Suppressor macrophage (primary cell): ENCODE measurements around the gene COTL1.
A peak's percentile ranks its signal among the peaks of the same experiment; 100 is the strongest.
"Not testable (repeated sequence)": the region's sequence is repeated elsewhere in the genome, so short reads cannot be mapped to it uniquely, and the experiment has no call there.

Source experiments
- DNase-seq, 4 experiments: peaks; one replicate each; pipeline ENCODE4 v3.0.0-alpha.2; 2020 to 2022

The COTL1 gene

DNA sequence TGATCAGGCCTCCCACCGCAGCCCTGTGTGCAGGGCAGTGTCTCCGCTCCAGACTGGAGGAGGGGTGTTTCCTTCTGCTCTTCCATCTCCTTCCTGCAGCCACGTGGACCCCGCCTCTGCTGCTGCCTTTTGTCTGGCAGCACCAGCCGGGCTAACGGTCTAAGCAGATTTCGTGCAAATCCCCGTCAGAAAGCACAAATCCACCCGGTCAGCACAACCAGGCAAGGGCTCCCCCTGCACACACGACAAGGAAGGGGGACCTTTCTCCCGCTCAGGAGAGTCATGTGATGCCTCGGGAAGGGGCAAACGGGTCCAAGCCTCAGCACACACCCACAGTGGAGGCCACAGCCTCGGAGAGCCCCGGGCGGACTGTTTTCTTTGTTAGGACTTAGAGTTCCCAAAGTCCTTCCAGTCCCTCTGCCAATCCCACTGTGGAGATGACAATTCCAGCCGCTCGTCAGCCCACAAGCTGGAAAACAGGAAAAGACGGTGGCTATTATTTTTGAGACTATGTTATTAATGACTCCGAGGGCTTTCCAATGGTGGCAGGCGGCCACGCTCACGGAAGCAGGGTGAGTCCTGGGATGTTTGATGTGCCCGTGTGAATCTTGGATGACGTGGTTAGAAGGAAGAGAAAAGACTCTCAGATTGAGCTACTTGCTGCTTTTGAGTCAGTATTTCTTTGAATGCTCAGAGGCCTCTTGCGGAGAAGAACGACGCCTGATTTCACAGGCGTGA, 90.9 kb downstream of the COTL1 start:
- peak; percentile 39 to 53 (median 46) for DNase-seq

- DNase-seq, result not testable (repeated sequence)
Measured at GRCh38 chr16:84524941-84525581, 92.8 kb downstream of the COTL1 start.

GRCh38 chr16:84524346-84524920, 93.4 kb downstream of the COTL1 start:
- no peak for DNase-seq

DNA sequence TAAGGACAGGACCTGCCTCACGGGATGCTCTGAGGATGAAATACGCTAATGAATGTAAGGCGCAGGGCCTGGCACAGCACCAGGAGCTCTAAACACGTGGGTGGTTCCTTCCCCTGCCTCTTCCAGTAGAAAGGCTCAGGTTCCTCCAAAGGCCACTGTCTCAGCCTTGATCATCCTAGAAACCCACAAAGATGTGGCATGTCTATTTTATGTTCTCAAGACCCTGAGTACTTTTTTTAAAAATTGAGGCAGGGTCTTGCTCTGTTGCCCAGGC, 96.4 kb downstream of the COTL1 start:
- DNase-seq, result peak in 1 of 4 experiments; percentile 25

- no peak for DNase-seq
Measured at GRCh38 chr16:84520725-84521496, 97.0 kb downstream of the COTL1 start.

DNA sequence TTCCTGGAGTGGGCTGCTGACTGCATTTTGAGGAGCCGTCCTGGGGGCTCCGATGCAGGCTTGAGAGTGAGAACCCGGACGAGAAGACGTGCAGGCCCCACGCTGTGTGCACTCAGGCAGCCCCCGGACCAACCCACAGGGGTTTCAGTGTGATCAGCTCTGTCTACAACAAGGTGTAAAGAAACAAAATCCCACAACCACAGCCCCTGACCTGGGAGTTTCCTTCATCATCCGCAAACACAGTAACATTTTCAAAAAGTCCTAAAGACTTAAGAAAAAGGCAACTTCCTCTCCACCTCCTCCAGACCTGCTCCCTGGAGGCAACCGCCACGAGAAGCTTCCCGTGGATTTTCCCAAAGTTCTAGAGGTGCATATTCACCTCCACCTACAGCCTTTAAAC, 98.0 kb downstream of the COTL1 start:
- no peak for DNase-seq

- no peak for DNase-seq
Measured at GRCh38 chr16:84518804-84519341, 99.0 kb downstream of the COTL1 start.

DNA sequence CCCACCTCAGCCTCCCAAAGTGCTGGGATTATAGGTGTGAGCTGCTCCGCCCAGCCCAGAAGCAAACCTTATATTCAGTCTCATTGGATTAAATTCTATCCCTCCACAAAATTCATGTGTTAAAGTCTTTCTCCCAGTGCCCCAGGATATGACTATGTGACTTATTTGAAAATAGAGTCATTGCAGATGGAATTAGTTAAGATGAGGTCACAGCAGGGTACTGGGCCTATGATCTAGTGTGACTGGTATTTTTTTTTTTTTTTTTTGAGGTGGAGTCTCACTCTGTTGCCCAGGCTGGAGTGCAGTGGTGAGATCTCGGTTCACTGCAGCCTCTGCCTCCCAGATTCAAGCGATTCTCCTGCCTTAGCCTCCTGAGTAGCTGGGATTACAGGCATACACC, 99.7 kb downstream of the COTL1 start:
- not testable (repeated sequence) for DNase-seq

GRCh38 chr16:84517366-84517765, 100.5 kb downstream of the COTL1 start:
- DNase-seq, result no peak
